Stimulated activated naive CD8-positive, alpha-beta T cell treated with anti-CD3 and anti-CD28 coated beads, Interleukin-15, amount 100 ng/mL, for 72 hours (primary cell): ENCODE data around the gene ARHGEF12.
A peak's percentile ranks its signal among the peaks of the same experiment; 100 is the strongest.
"Not testable (repeated sequence)": the region's sequence is repeated elsewhere in the genome, so short reads cannot be mapped to it uniquely, and the experiment has no call there.

Experiments used
- ATAC-seq: fragments of 150-1000 bp; cut with Tn5 transposase; 2 replicates; pipeline ENCODE4 v1.10.0; 2021; ENCODE audit warnings: mild to moderate bottlenecking, moderate library complexity
- DNase-seq, 2 donors: peaks; one replicate each; pipeline ENCODE4 v3.0.0; 2021 to 2022
- H3K27ac Mint-ChIP-seq, 2 donors: one replicate each; pipeline ENCODE4 v1.8.0; 2022; ENCODE audit warnings: mild to moderate bottlenecking in 2 of 2, mixed read lengths in 2 of 2, moderate library complexity in 2 of 2
- H3K27me3 Mint-ChIP-seq: one replicate; pipeline ENCODE4 v1.8.0; 2022; ENCODE audit warnings: mixed read lengths
- H3K4me1 Mint-ChIP-seq: one replicate; pipeline ENCODE4 v1.8.0; 2022; ENCODE audit warnings: mild to moderate bottlenecking, mixed read lengths
- H3K4me3 Mint-ChIP-seq, 2 donors: one replicate each; pipeline ENCODE4 v1.8.0; 2022; ENCODE audit warnings: mild to moderate bottlenecking in 2 of 2, mixed read lengths in 2 of 2, moderate library complexity in 1 of 2
- H3K9me3 Mint-ChIP-seq, 2 donors: one replicate each; pipeline ENCODE4 v1.8.0; 2022; ENCODE audit warnings: mixed read lengths in 2 of 2

The ARHGEF12 gene

DNA sequence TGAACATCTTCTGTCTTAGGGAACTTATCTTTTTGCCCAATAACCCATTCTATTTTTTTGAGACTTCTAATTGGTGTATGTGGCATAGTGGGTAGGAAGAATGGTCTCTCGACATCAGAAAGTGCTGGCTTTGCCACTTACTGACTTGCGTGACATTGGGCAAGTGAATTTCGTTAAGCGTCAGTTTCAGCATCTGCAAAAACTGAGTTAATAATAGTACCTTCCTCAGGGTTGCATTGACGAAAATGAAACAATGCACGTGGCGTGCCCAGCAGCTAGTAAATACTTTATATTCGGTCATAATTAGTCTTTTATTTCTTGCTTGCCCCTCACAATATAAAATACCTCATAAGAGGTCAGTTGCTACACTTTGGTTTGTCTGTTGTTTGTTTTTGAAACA, 162.9 kb downstream of the ARHGEF12 start:
- ATAC-seq (no peak), DNase-seq (no peak)
- Mint-ChIP-seq H3K4me1 (no peaks in the 10 kb centered on the region), H3K4me3 (no peak overlapping the region), H3K9me3 (no peaks in the 10 kb centered on the region), H3K27me3 (peaks cover 43% of the 10 kb centered on the region), H3K27ac (no peak overlapping the region)

DNA sequence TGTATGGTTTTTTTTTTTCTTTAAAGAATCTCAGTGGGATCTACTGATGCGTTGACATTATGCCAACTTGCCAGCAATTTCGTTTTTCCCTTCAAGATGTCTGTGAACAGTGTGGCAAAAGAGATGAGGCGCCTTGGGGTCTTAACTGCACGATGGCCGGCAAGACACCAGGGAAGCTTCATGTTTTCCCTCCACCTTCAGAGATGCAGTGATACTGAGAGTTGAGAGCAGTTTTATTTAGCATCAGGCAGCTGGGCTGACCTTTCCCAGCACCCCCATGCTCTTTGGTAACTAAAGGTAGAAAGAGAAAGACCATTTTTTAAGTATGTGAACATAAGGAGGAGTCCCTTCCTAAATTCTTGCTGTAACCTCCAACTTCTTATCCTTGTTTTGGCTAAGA, 163.6 kb downstream of the ARHGEF12 start:
- peaks cover 48% of the 10 kb centered on the region for H3K27me3 Mint-ChIP-seq
- no peaks in the 10 kb centered on the region for H3K4me1 Mint-ChIP-seq
- ATAC-seq, result no peak
- no peak overlapping the region for H3K4me3 Mint-ChIP-seq
- no peak overlapping the region for H3K27ac Mint-ChIP-seq
- H3K9me3 Mint-ChIP-seq, result no peaks in the 10 kb centered on the region
- DNase-seq, result no peak

- Mint-ChIP-seq H3K27ac (peak overlapping the region in 1 of 2 donors; percentile 38), H3K4me1 (no peaks in the 10 kb centered on the region), H3K9me3 (no peaks in the 10 kb centered on the region), H3K27me3 (peaks cover 48% of the 10 kb centered on the region), H3K4me3 (no peak overlapping the region)
- DNase-seq (no peak), ATAC-seq (no peak)
Measured at GRCh38 chr11:120500414-120501071, 164.3 kb downstream of the ARHGEF12 start.

GRCh38 chr11:120501440-120501839, 165.2 kb downstream of the ARHGEF12 start:
- H3K9me3 Mint-ChIP-seq, result no peaks in the 10 kb centered on the region
- no peaks in the 10 kb centered on the region for H3K4me1 Mint-ChIP-seq
- H3K27me3 Mint-ChIP-seq, result peaks cover 52% of the 10 kb centered on the region
- no peak overlapping the region for H3K4me3 Mint-ChIP-seq
- ATAC-seq (no peak), DNase-seq (no peak)
- no peak overlapping the region for H3K27ac Mint-ChIP-seq

DNA sequence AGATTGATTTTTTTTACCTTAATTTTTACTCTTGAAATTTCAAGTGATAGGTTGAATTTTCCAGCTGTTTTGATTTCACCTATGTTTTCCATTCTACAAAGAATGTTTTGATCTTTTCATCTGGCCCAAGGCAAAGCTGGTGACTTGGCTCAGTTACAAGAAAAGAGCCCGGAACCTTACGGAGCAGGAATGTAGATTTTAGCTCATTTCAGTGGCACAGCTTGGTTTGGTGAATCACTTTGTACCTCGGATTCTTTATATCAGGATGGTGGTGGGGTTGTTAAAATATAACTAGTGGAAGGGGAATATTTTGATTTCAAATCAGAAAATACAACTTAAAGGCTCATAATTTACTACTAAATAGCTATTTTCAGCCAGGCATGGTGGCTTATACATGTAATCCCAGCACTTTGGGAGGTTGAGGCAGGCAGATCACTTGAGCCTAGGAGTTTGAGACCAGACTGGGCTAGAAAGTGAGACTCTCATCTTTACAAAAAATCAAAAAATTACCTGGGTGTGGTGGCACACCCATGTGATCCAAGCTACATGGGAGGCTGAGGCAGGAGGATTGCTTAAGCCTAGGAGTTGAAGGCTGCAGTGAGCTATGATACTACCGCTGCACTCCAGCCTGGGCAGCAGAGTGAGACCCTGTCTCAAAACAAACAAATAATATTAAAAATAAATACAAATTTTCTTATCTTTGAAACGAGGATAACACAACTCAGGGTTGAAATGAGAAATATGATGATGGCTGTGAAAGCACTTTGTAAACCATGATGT, 166.0 kb downstream of the ARHGEF12 start:
- no peaks in the 10 kb centered on the region for H3K9me3 Mint-ChIP-seq
- H3K27me3 Mint-ChIP-seq, result peaks cover 59% of the 10 kb centered on the region
- no peaks in the 10 kb centered on the region for H3K4me1 Mint-ChIP-seq
- DNase-seq (no peak), ATAC-seq (no peak)
- no peak overlapping the region for H3K27ac Mint-ChIP-seq
- no peak overlapping the region for H3K4me3 Mint-ChIP-seq

DNA sequence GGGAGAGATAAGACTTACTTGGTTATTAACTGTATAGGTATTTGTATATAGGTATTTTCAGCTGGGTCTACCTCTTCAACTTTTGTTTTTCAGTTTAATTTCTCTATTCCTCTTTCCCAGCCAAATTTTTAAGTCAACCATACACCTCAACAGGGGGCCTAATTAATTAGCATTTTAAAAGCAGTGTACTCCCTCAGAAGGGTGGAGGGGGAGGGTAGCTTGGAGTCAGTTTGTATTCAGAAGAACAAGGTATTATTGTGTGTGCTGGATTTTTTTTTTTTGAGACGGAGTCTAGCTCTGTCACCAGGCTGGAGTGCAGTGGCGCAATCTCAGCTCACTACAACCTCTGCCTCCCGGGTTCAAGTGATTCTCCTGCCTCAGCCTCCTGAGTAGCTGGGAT, 167.3 kb downstream of the ARHGEF12 start:
- H3K4me1 Mint-ChIP-seq, H3K27ac Mint-ChIP-seq: not testable (repeated sequence)
- H3K27me3 Mint-ChIP-seq, result peaks cover 70% of the 10 kb centered on the region

GRCh38 chr11:120505801-120506425, 169.7 kb downstream of the ARHGEF12 start:
- DNase-seq, result no peak
- Mint-ChIP-seq H3K27me3 (peaks cover 84% of the 10 kb centered on the region), H3K27ac (no peak overlapping the region), H3K4me3 (no peak overlapping the region), H3K4me1 (peaks cover 3% of the 10 kb centered on the region), H3K9me3 (no peaks in the 10 kb centered on the region)
- ATAC-seq, result no peak

More for the DNA sequence above, 167.3 kb downstream of the ARHGEF12 start:
- not testable (repeated sequence) for ATAC-seq, H3K4me3 Mint-ChIP-seq, H3K9me3 Mint-ChIP-seq, DNase-seq

DNA sequence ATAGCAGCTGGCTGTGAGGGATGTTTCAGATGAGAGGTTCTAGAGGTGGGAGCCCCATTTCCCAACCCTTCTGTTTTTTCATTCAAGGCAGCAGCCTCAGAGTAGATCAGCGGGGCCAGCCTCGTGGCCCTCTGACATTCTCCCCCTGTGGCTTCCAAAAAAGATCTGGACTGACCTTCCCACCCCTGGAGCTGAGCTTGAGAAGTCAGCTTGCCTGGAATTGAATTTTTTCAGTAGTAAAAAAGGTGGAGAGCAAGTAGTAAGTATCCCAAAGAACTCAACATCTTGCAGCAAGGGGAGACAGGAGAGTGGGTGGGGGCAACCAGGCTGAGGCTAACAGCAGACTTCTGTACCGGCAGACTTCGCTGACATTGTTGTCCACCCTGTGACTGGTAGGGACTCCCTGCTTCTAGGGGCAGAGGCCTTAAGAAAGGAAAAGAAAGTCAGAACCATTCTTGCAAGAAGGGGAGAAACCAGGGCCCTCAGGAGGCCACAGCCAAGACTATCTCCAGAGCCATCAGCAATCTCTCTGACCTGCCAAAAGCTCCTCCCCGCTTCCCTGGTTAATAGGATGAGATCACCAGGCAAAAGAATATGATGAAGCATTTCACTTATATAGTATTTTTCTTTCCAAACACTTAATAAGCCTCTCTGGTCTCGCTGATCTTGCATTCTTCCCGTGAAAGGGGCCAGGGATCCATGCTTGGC, 173.3 kb downstream of the ARHGEF12 start:
- no peak for DNase-seq
- no peak overlapping the region for H3K27ac Mint-ChIP-seq
- H3K4me1 Mint-ChIP-seq, result peaks cover 5% of the 10 kb centered on the region
- peaks cover 85% of the 10 kb centered on the region for H3K27me3 Mint-ChIP-seq
- no peaks in the 10 kb centered on the region for H3K9me3 Mint-ChIP-seq
- H3K4me3 Mint-ChIP-seq, result no peak overlapping the region
- ATAC-seq, result no peak

GRCh38 chr11:120510406-120511115, 174.3 kb downstream of the ARHGEF12 start:
- no peaks in the 10 kb centered on the region for H3K9me3 Mint-ChIP-seq
- H3K27ac Mint-ChIP-seq, result no peak overlapping the region
- ATAC-seq (peak; percentile 1), DNase-seq (no peak)
- H3K4me3 Mint-ChIP-seq, result no peak overlapping the region
- peaks cover 5% of the 10 kb centered on the region for H3K4me1 Mint-ChIP-seq
- H3K27me3 Mint-ChIP-seq, result peaks cover 87% of the 10 kb centered on the region

- peaks cover 8% of the 10 kb centered on the region for H3K4me1 Mint-ChIP-seq
Measured at GRCh38 chr11:120511116-120511819, 175.1 kb downstream of the ARHGEF12 start, which contains the start of gene GRIK4. GRIK4 (plus strand) TSS chr11:120511748; CDS start chr11:120660319, 148,571 bp downstream.

GRCh38 chr11:120511820-120512738, 175.9 kb downstream of the ARHGEF12 start:
- H3K4me3 Mint-ChIP-seq, result peak overlapping the region; percentile 30 to 44
- H3K27ac Mint-ChIP-seq, result no peak overlapping the region
- peaks cover 11% of the 10 kb centered on the region for H3K4me1 Mint-ChIP-seq
- H3K9me3 Mint-ChIP-seq, result no peaks in the 10 kb centered on the region
- no peak for ATAC-seq
- no peak for DNase-seq
- H3K27me3 Mint-ChIP-seq, result peaks cover 91% of the 10 kb centered on the region

More at GRCh38 chr11:120511116-120511819, 175.1 kb downstream of the ARHGEF12 start, which contains the start of gene GRIK4:
- peak; percentile 80 to 83 for DNase-seq
- Mint-ChIP-seq H3K27me3 (peaks cover 91% of the 10 kb centered on the region), H3K9me3 (no peaks in the 10 kb centered on the region), H3K4me3 (peak within 1 kb of the TSS; percentile 30 to 44), H3K27ac (no peak within 1 kb of the TSS)
- ATAC-seq, result peak; percentile 87

- ATAC-seq (no peak), DNase-seq (no peak)
- Mint-ChIP-seq H3K4me3 (peak overlapping the region; percentile 30 to 44), H3K4me1 (peaks cover 11% of the 10 kb centered on the region), H3K9me3 (no peaks in the 10 kb centered on the region), H3K27me3 (peaks cover 92% of the 10 kb centered on the region), H3K27ac (no peak overlapping the region)
Measured at GRCh38 chr11:120512739-120513435, 176.7 kb downstream of the ARHGEF12 start.
